ENCODE results near the gene TALDO1. TPM values are rescaled to one million over a fixed set of nuclear protein-coding genes. Genes with fewer than 3 reads are reported as not detected.

The TALDO1 gene
- 100 to 1,000 TPM in 8 of 9 donors, 10 to 100 TPM in 1; 83.2 to 167 (median 153) TPM for total RNA-seq
- 100 to 1,000 TPM in 2 of 3 donors, 10 to 100 TPM in 1; 64.3 to 117 (median 100) TPM for polyA plus RNA-seq
- long read RNA-seq, donor 1, transcript TALDO1-201 (8 exons, 1,346 nt) = major isoform, 40 of 58 reads
- long read RNA-seq, donor 1, partial matches to known transcripts = 11 of 58 reads
- long read RNA-seq, donor 1, other reads (novel, unspliced or antisense) = 0 of 58 reads
- long read RNA-seq, donor 2, transcript TALDO1-201 (8 exons, 1,346 nt) = major isoform, 25 of 31 reads
- long read RNA-seq, donor 2, partial matches to known transcripts = 6 of 31 reads
- long read RNA-seq, donor 2, other reads (novel, unspliced or antisense) = 0 of 31 reads
- long read RNA-seq, donor 3, transcript TALDO1-201 (8 exons, 1,346 nt) = major isoform, 36 of 45 reads
- long read RNA-seq, donor 3, partial matches to known transcripts = 5 of 45 reads
- long read RNA-seq, donor 3, other reads (novel, unspliced or antisense) = 0 of 45 reads
- long read RNA-seq, donor 4, transcript TALDO1-201 (8 exons, 1,346 nt) = major isoform, 113 of 121 reads
- long read RNA-seq, donor 4, partial matches to known transcripts = 3 of 121 reads
- long read RNA-seq, donor 4, other reads (novel, unspliced or antisense) = 2 of 121 reads
- long read RNA-seq, donor 5, transcript TALDO1-201 (8 exons, 1,346 nt) = major isoform, 169 of 181 reads
- long read RNA-seq, donor 5, partial matches to known transcripts = 3 of 181 reads
- long read RNA-seq, donor 5, other reads (novel, unspliced or antisense) = 7 of 181 reads
- long read RNA-seq, donor 6, transcript TALDO1-201 (8 exons, 1,346 nt) = major isoform, 87 of 90 reads
- long read RNA-seq, donor 6, partial matches to known transcripts = 1 of 90 reads
- long read RNA-seq, donor 6, other reads (novel, unspliced or antisense) = 2 of 90 reads
- long read RNA-seq, donor 7, transcript TALDO1-201 (8 exons, 1,346 nt) = major isoform, 18 of 19 reads
- long read RNA-seq, donor 7, partial matches to known transcripts = 0 of 19 reads
- long read RNA-seq, donor 7, other reads (novel, unspliced or antisense) = 0 of 19 reads
- long read RNA-seq, donor 8, transcript TALDO1-201 (8 exons, 1,346 nt) = major isoform, 49 of 58 reads
- long read RNA-seq, donor 8, partial matches to known transcripts = 7 of 58 reads
- long read RNA-seq, donor 8, other reads (novel, unspliced or antisense) = 0 of 58 reads
- long read RNA-seq, donor 9, transcript TALDO1-201 (8 exons, 1,346 nt) = major isoform, 33 of 40 reads
- long read RNA-seq, donor 9, partial matches to known transcripts = 5 of 40 reads
- long read RNA-seq, donor 9, other reads (novel, unspliced or antisense) = 0 of 40 reads
- long read RNA-seq, donor 10, transcript TALDO1-201 (8 exons, 1,346 nt) = major isoform, 15 of 22 reads
- long read RNA-seq, donor 10, partial matches to known transcripts = 5 of 22 reads
- long read RNA-seq, donor 10, other reads (novel, unspliced or antisense) = 0 of 22 reads

- H3K4me1 ChIP-seq (replicated peaks in 1 of 2) = peaks cover 20 to 25% of the 10 kb centered on the region in 2 donors
- peak; percentile 88 to 94 (median 91) for DNase-seq
- H3K9me3 ChIP-seq (replicated peaks in 1 of 3) = no peaks in the 10 kb centered on the region
- no peaks in the 10 kb centered on the region for H3K27me3 ChIP-seq
- 0 to 4% (median 1%) methylated on average over 5 to 112 of the region's 112 CpGs for WGBS, 4 donors
- peak within 1 kb of the TSS; percentile 35 to 90 (median 72) for H3K4me3 ChIP-seq
- H3K36me3 ChIP-seq (replicated peaks in 1 of 2) = no peaks in the 10 kb centered on the region
- H3K27ac ChIP-seq = peak within 1 kb of the TSS in 4 of 5 donors; percentile 56 to 87 (median 76)
- TF ChIP-seq POLR2A (IDR thresholded peaks at IDR 0.05) = peak; percentile 36 to 73
- peak in 4 of 6 experiments; percentile 7 to 34 (median 18) for TF ChIP-seq CTCF (IDR thresholded peaks at IDR 0.05)
- intact Hi-C loops (cut with DNase I) = no loop called here
Observed at GRCh38 chr11:747158-748006, at the start of gene TALDO1. Gene TALDO1 (plus strand): TSS chr11:747464. CDS start chr11:747482, 18 bp downstream.

DNA sequence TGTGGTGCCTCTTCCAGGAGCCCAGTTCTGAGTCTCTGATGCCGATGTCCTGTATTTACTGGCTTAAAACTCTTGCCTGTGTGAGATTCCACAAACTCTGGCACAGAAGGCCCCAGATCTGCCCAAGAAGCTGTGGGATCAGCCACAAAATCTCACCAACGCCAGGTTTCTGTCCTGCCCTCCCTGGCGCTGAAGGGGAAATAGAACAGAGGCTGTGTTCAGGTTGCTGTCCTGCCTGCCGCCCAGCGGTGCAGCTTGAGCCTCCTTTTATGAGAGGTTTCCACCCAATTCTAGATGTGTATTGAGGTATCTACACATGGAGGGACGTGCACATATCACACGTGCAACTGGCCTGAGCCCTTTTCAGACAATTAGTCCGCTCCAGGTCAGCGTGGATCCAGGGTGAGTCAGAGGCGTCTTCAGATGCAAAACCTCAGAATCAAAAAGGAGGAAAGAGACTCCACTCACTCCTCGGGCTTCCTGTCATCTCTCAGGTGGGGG, 49.4 kb upstream of the TALDO1 start:
- 68 to 81% (median 78%) methylated on average over 11 of the region's 11 CpGs for WGBS, 4 donors
- intact Hi-C loops (cut with DNase I) = no loop called here
- peak overlapping the region in 4 of 5 donors; percentile 99 to 100 (median 100) for H3K27ac ChIP-seq
- peaks cover 29 to 37% of the 10 kb centered on the region in 2 donors for H3K4me1 ChIP-seq (replicated peaks in 1 of 2)
- H3K36me3 ChIP-seq (replicated peaks in 1 of 2) = no peaks in the 10 kb centered on the region
- no peak for DNase-seq
- no peaks in the 10 kb centered on the region for H3K9me3 ChIP-seq (replicated peaks in 1 of 3)
- no peak for TF ChIP-seq CTCF (IDR thresholded peaks at IDR 0.05)
- no peak for TF ChIP-seq POLR2A (IDR thresholded peaks at IDR 0.05)
- no peaks in the 10 kb centered on the region for H3K27me3 ChIP-seq
- H3K4me3 ChIP-seq = no peak overlapping the region

GRCh38 chr11:698493-699115, 48.7 kb upstream of the TALDO1 start:
- Histone ChIP-seq H3K9me3 (replicated peaks in 1 of 3) (no peaks in the 10 kb centered on the region), H3K27me3 (no peaks in the 10 kb centered on the region), H3K36me3 (replicated peaks in 1 of 2) (no peaks in the 10 kb centered on the region), H3K27ac (no peak overlapping the region), H3K4me1 (replicated peaks in 1 of 2) (peaks cover 26 to 30% of the 10 kb centered on the region in 2 donors), H3K4me3 (no peak overlapping the region)
- no peak for DNase-seq
- intact Hi-C loops (cut with DNase I) = no loop called here
- 73 to 84% (median 81%) methylated on average over 13 to 17 of the region's 17 CpGs for WGBS, 4 donors
- TF ChIP-seq POLR2A (IDR thresholded peaks at IDR 0.05) (no peak), CTCF (IDR thresholded peaks at IDR 0.05) (no peak)
